IPS-18c (cell line): ENCODE data around the gene TIMP1.

ENCODE experiments used
- H3K4me3 ChIP-seq: 2 replicates; pipeline ENCODE4 v1.7.0; 2013; ENCODE audit warnings: low read depth, mild to moderate bottlenecking, low read length, moderate library complexity; ENCODE audit not compliant: insufficient read depth
- H3K9me3 ChIP-seq: one replicate; pipeline ENCODE4 v1.6.1; 2013; ENCODE audit warnings: mild to moderate bottlenecking, low read length, moderate library complexity; ENCODE audit not compliant: control insufficient read depth, insufficient read depth

The TIMP1 gene

DNA sequence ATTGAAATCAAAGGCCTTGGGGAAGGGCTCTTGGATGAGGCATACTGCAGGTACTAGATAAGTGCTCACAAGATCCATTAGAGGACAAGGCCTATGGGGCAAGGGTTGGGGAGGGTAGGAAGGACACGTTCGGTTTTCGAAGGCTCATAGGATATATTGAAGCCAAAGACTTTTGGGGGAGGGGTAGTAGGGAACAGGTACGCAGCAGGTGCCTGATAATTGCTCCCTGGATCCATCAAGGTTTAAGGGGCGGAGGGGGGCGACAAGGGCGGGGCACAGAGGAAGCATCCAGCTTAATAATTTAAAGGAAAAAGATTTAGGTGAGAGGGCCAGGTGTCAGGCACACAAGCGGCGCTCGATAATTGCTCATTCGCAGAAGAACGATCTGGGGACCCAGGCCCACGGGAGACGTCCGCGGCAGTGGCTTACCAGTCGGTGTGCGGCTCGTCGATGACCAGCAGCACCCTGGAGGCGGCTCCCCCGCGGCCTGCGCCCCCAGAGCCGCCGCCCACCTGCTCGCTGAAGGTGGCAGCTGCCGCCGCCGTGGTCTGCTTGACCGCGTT is 36.8 kb downstream of the TIMP1 start:
- Histone ChIP-seq H3K9me3 (peaks cover 7% of the 10 kb centered on the region), H3K4me3 (peak overlapping the region; percentile 38; the same call in 1 of the 2 replicates)

DNA sequence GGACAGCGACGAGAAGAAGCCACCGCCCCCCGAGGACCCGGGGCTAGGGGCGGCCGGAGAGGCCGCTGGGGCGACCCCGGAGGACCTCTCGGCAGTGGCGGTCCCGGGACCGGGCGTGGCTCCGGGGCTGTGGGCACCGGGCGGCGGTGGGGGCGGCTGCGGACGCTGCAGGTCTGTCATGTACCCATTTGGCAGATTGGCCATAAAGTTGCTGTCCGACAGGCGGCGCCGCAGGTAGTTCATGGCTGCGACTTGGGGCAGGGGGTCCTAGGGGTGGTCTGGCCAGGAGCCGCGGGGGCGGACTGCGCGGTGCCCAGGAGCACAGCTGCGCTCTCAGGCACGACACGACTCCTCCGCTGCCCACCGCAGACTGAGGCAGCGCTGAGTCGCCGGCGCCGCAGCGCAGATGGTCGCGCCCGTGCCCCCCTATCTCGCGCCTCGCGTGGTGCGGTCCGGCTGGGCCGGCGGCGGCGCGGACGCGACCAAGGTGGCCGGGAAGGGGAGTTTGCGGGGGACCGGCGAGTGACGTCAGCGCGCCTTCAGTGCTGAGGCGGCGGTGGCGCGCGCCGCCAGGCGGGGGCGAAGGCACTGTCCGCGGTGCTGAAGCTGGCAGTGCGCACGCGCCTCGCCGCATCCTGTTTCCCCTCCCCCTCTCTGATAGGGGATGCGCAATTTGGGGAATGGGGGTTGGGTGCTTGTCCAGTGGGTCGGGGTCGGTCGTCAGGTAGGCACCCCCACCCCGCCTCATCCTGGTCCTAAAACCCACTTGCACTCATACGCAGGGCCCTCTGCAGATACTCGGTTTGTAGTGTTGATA is 37.5 kb downstream of the TIMP1 start, which contains the start of gene SYN1:
Gene SYN1 (minus strand): TSS at position 372 of the 817 bp plus-strand sequence. CDS start 129 bp downstream, at position 243.
- H3K9me3 ChIP-seq, result peaks cover 7% of the 10 kb centered on the region
- H3K4me3 ChIP-seq, result peak within 1 kb of the TSS; percentile 40

DNA sequence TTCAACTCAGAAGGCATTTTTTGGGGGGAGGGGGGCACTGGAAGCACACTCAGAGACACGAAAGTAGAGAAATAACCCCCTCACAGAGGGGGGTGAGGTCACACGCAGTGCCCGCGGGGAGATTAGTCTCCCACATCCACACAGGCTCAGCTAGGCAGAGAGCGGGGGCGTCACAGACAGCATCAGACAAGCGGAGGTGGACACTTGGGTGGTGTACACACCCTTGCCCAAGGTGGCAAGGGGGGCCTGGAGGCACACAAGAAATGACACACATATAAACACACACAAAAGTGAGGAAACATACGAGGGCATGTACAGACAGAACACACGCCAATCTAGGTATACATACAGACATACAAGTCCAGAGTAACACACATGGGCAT is 38.1 kb downstream of the TIMP1 start:
- Histone ChIP-seq H3K4me3 (peak overlapping the region; percentile 40), H3K9me3 (peaks cover 7% of the 10 kb centered on the region)

DNA sequence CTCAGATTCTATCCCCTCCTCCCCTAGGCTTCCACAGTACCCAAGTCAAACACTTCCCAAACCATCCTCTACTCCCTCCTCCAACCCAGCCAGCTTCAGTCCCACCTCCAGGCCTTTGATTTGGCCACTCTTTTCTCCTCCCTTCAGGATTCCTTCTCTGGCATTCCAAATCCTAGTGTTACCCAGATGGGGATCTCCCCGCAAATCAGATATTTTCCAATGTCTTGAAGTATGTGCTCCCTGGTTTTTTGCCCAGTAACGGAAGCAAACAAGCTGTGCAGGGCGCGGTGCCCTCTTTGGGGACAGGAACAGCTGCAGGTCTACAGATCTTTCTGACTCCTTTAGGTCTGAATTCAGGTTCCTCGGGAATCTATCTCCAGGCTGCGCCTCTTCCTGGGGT is 39.6 kb downstream of the TIMP1 start:
- no peak overlapping the region for H3K4me3 ChIP-seq
- peaks cover 2% of the 10 kb centered on the region for H3K9me3 ChIP-seq

DNA sequence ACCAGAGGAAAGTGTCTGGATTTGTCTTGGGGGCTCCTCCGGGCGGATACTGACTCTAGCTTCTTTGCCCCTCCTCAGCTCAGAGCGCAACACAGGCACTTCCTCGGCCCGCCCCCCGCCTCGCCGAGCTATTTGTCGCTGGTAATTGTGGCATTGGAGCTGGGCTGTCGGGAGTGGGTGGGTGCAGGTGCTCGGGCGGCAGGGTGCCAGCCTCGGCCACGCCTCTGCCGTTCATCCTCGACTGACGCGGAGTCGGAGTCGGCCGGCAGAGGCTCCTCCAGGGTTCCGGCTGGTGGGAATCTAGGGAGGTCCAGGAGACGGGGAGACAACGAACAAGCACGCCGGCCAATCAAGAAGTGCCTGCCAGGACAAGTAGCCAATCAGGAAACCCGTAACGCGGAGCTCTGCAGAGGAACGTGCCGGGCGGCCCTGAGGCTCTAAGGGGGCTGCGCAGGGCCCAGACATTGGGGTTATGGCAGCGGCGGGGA is 41.3 kb downstream of the TIMP1 start:
- peak overlapping the region; percentile 36; the same call in 1 of the 2 replicates for H3K4me3 ChIP-seq

DNA sequence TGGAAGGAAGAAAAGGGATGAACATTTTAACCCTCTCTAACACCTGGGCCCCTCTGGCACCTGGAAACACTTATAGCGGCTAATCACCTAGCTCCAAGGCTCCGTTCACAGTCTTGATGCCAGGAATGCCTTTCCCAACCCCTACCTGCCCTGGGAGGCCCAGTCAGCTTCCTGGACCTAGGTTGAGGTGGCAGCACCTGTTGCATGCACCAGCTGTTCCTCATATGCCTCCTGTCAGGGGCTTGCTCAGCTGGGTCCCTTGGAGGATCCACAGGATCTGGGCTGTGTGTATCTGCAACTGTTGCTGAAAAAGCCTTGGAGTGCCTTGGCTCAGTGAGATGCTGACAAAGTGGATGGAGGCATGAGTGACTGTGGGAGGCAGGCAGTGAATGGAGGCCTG is 43.1 kb downstream of the TIMP1 start:
- H3K9me3 ChIP-seq, result peaks cover 5% of the 10 kb centered on the region

More for the DNA sequence above, 41.3 kb downstream of the TIMP1 start:
- peaks cover 5% of the 10 kb centered on the region for H3K9me3 ChIP-seq

DNA sequence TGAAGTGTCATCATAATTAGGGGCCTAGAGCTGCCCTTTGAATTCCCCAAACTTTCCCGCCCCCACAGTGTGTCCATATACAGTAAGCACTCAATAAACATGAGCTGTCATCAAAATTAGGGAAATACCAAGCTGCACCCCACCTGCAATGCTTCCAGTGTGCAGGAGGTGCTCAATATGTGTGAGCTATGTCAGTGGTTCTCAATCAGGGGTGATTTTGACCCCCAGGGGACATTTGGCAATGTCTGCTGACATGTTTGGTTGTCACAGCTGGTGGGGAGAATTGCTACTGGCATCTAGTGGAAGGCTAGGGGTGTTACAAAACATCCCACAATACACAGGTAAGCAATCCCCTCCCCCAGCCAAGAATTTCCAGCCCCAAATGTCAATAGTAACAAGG is 46.7 kb downstream of the TIMP1 start:
- H3K4me3 ChIP-seq, result no peak overlapping the region

More for the DNA sequence above, 43.1 kb downstream of the TIMP1 start:
- H3K4me3 ChIP-seq, result no peak overlapping the region

DNA sequence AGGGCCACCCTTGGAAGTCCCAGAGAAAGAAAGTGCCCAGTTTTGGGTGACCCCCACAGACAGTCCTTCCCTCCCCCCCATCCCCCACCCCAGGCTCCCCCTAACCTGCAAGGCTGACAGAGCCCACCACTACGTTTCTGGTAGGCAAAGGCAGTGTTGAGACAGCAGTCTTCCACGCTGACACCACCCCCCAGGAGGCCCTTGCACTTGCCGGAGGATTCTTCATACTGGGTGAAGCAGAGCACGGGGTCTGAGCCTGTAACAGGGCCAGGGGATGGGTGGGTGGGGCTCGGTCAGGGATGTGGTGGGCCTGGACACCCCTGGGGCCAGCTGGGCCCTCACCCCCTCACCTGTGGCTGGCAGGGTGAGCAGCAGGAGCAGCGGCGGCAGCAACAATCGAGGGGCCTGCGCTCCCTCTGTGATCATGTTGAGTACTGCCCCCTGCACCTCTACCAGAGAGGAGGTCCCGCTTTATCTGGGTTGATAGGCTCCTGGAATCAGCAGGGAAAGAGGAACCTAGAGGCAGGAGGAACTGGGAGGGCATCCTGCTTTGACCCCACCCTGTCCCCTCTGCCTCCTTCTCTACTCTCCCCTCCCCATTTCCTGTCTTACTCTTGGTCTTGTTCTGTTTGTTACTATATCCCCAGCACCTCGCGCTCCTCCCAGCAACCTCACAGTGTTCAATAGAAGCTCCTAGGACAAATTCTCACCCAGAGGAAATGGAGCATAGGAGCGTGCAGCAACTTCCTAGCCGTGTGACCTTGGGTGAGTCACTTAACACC is 47.4 kb downstream of the TIMP1 start, which contains the start of gene CFP:
Gene CFP (minus strand): TSS at position 512 of the 782 bp plus-strand sequence. CDS start 86 bp downstream, at position 426.
- H3K9me3 ChIP-seq, result peaks cover 10% of the 10 kb centered on the region
- H3K4me3 ChIP-seq, result no peak within 1 kb of the TSS; the same call in 1 of the 2 replicates

More for the DNA sequence above, 46.7 kb downstream of the TIMP1 start:
- H3K9me3 ChIP-seq, result peaks cover 10% of the 10 kb centered on the region

DNA sequence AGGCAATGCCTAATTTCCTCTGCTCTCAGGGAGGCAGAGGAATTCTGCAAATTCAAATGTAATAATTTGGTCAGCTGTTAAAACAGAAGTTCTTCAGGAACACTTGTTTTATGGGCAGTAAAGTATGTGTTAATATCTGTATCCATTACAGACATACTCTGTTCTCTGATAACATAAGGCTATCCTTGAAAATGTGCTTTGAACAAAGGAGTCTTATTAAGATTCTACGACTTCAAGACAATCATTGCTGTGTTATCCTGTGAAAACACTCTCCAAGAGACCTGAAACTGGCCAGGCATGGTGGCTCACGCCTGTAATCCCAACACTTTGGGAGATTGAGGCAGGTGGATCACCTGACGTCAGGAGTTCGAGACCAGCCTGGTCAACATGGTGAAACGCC is 49.4 kb downstream of the TIMP1 start:
- Histone ChIP-seq H3K9me3 (peaks cover 10% of the 10 kb centered on the region), H3K4me3 (no peak overlapping the region)

DNA sequence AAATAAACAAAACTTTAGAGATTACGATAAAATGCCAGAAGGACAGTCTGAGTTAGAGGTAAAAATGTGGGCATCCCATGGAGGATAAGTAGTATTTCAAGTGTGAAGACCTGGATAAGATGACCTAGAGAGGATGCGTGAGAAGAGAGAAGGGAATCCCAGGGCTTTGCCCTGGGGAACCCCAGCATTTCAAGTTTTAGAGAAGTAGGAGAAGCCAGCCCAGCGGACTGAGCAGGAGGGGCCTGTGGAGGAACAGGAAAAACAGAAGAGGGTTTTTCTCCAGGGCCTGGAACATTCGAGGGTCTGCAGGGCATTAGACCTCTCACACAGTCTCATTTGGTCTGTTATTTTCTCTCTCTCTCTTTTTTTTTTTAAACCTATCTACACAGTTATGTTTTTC is 50.4 kb downstream of the TIMP1 start:
- Histone ChIP-seq H3K9me3 (peaks cover 7% of the 10 kb centered on the region), H3K4me3 (no peak overlapping the region)

DNA sequence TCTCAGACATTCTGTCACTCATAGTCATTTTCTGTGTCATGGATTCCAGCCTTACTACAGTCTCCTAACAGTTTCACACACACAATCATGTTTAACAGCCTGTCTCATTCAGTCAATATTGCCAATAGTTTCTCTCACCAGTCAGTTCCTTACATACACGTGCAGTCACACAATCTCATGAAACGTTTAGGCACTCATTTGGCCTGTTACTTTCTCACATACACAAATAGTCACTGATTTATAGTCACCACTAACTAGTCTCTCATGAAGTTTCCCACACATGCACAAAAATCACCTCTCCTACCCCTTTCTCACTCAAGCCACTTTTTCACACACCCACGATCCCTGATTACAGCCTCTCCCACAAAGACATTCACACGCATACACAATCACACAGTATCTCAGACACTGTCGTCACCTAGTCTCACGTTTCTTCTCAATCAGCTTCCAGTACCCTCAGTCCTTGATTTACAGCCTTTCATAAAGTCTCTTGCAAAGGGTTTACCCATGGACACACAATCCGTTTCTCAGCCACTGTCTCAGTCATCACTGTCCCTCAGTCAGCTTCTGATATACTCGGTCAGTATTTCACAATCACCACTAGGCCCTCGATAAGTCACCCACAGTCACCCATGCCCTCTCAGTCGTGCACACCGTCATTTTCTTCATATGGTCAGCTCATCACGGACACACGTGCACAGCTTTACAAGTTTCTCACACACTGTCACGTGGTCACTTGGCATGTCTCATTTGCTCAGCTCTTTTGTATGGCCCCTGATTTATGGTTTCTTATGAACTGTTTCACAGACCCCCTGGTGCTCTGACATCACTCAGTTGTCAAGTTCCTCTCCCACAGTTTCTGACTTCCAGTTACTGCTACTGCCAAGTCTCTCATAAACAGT is 51.7 kb downstream of the TIMP1 start:
- peaks cover 10% of the 10 kb centered on the region for H3K9me3 ChIP-seq

DNA sequence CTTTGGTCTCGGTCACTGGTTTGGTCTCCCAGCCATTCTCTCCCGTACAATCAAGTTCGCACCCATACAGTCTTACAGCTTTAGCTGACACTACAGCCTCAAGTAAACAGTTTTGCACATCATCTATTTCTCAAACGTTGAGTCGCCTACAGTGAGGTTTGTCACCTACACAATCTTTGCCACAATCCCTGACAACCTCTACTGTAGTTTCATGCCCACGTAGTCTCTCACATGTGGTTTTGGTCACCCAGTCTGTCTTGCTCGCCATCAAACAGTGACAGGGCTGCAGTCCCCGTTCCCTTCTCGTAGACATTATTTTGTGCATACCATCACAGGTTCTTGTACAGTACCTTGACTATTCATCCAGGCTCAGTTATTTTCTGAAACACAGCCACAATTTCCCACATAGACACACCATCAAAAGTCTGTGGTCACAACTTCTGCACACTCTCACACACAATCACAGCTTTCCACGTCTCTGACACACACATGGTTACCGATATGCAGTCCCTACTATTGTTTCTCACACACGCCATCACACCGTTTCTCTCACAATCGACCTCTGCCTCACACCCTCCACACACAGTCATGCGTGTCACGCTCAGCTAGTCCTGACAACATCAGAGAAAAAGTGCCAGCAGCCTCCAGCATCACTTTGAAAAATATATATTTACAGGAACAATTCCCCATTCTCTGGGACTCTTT is 52.8 kb downstream of the TIMP1 start:
- peaks cover 13% of the 10 kb centered on the region for H3K9me3 ChIP-seq
- no peak overlapping the region for H3K4me3 ChIP-seq

More for the DNA sequence above, 51.7 kb downstream of the TIMP1 start:
- H3K4me3 ChIP-seq, result no peak overlapping the region
